ENCODE results near the gene SLC9A3.

SLC9A3 gene

DNA sequence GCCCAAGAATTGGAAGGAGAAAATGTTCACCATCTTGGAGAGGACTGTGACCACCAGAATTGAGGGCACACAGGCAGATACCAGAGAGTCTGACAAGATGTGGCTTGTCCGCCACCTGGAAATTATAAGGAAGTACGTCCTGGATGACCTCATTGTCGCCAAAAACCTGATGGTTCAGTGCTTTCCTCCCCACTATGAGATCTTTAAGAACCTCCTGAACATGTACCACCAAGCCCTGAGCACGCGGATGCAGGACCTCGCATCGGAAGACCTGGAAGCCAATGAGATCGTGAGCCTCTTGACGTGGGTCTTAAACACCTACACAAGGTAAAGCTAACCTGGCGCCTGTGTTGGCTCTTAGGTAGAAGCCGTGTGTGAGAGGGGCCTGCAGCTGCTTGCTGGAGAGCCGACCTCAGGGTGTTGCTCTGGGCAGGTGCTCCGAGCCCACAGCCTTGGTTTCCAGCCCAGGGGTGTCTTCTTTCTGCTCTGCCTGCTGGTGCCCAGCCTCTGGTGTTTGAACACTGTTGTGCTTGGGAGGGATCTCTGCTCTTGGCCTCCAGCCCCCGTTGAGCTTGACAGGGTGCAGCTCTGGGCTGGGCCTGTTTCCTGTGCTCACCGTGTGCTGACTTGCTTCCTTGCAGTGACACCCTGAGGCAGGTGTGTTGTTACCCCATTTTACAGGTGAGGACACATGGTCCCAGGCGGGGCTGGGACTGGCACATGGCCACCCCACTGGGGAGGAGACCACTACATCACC is 70.3 kb downstream of the SLC9A3 start:
- H3K4me3 ChIP-seq = no peak overlapping the region
- H3K27ac ChIP-seq = peak overlapping the region in 15 of 21 experiments; percentile 9 to 68 (median 46)

DNA sequence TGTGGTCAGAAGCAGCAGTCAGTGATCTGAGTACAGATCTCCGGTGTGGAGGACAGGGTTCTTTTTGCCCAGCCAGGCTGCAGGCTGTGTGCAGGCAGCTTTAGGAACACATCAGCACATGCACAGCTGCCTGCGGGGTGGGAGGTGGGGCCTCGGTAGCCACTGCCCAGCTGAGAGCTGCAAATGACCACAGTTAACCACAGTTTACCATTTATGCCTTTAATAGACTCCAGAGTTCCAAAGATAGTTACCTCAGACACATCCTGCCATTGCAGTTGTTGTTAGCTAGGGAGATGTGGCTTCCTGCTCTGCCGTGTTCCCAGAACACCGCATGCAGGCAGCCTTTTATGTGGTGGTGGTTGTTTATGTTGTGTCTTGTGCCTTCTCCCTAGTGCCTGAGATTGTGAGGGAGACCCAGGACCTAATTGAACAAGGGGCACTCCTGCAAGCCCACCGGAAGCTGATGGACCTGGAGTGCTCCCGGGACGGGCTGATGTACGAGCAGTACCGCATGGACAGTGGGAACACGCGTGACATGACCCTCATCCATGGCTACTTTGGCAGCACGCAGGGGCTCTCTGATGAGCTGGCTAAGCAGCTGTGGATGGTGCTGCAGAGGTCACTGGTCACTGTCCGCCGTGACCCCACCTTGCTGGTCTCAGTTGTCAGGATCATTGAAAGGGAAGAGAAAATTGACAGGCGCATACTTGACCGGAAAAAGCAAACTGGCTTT is 71.1 kb downstream of the SLC9A3 start:
- Histone ChIP-seq H3K27ac (peak overlapping the region in 9 of 21 experiments; percentile 9 to 68 (median 46)), H3K4me3 (no peak overlapping the region)

DNA sequence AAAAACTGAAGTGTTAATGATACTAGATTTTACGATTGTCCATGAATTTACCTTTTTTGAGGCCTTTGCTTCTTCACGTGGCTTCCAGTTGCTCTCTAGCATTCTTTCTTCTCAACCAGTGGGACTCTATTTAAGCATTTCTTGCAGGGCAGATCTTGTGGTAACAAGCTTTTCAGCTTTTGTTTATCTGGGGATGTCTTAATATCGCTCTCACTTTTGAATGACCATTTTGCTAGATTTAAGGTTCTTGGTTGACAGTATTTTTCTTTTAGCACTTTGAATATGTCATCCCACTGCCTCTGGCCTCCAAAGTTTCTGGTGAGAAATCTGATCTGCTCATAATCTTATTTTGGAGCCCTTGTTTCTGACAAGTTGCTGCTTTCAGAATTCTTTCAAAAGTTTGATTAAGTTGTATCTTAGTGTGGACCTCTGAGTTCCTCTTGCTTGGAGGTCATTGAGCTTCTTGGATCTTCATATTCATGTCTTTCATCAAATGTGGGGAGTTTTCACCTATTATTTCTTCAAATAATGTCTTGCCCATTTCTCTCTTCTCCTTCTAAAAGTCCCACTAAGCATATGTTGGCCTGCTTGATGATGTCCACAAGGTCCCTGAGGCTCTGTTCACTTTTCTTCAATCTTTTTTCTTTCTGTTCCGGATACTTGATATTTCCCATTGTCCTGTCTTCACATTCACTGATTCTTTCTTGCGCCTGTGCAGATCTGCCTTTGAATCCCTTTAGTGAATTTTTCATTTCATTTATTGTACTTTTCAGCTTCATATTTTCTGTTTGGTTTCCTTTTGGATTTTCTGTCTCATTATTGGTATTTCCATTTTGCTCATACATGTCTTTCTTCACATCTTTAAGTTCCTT is 72.4 kb downstream of the SLC9A3 start:
- H3K4me3 ChIP-seq = no peak overlapping the region
- H3K27ac ChIP-seq = no peak overlapping the region

DNA sequence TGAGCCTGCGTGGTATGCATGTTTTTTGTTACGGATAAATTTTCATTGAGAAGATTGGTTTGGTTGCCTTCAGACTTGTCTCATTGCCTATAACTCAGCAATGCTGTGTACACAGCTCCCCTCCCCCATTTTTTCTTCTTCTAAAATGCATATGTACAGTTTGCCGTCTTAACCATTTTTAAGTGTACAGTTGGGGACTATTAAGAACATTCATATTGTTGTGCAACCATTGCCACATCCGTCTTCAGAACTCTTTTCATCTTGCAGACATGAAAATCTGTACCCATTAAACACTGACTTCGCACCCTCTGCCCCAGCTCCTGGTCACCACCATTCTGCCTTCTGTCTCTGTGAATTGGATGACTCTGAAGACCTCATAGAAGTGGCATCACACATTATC is 75.1 kb downstream of the SLC9A3 start:
- Histone ChIP-seq H3K4me3 (no peak overlapping the region), H3K27ac (no peak overlapping the region)

DNA sequence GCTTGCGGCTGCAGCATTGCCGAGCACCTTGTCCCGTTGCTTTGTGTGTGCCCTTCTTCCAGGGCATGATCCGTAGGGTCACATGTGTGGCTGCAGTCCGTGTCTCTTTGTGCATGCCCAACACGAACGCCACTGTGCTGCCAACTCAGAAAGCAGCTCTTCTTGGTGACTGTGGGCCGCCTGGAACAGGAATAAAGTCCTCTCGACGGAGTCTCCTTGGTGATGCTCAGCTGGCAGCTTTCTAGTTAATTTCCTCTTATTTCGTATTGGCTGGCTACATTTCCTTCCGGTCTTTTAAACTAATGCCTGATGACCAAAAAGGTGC is 75.5 kb downstream of the SLC9A3 start:
- Histone ChIP-seq H3K27ac (no peak overlapping the region), H3K4me3 (no peak overlapping the region)

DNA sequence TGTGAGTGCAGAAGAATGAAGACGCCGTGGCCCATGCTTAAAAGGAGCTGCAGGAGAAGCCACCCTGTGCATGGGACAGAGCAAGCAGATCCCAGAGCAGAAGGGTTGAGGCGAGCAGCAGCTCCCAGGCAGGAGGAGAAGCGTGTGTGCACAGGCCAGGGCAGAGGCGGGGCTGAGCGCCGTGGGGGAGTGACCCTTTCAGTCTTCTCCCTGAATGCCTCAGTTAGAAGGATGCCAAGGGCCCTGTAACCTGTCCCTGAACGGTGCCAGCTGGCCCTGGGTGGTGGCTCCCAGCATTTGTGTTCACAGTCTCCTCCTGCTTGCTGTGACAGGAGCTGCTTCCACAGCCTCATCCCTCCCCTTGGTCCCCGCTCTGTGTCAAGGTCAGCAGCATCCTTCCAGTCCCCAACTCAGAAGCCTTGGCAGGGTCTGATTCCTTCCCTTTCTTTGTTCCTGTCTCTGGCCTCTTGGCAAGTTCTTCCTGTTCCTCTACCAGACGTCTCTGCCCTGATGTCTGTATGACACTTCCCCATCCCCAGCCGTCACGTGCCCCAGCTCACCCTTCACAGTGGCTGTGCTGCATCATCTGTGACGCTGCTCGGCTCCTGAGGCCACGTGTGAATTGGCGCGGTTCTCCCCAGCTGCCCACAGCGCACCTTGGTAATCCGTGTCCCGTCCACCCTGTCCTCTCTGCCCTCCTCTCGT is 76.0 kb downstream of the SLC9A3 start:
- Histone ChIP-seq H3K4me3 (no peak overlapping the region), H3K27ac (peak overlapping the region in 2 of 21 experiments; percentile 26 to 34)

DNA sequence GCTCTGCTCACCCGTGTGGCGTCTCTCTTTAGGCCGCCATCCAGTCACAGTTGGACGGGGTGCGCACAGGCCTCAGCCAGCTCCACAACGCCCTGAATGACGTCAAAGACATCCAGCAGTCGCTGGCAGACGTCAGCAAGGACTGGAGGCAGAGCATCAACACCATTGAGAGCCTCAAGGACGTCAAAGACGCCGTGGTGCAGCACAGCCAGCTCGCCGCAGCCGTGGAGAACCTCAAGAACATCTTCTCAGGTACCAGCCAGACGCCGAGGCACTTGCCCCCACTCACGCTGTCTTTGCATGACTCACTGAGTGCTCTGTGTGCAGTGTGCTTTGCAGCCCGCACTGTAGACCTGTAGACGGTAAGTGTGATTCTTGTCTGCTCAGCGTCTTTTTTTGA is 76.7 kb downstream of the SLC9A3 start:
- Histone ChIP-seq H3K27ac (peak overlapping the region in 1 of 21 experiments; percentile 26), H3K4me3 (no peak overlapping the region)

DNA sequence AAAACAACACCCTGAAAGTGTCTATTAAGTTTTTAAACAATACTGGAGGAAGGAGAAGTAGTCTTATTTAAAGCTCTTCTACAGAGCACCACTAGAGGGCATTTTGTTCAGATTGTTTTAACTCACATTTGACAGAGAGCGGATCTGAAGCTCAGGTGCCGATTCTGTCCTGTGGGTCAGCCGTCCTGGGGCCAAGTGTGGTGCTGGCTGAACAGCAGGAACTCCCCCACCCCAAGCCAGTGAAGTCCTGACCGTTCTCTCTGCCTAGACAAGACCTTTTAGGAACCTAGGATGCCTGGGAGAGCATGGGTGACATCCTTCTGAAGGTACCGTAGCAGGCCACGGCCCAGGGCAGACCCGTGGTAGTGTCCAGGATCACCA is 77.4 kb downstream of the SLC9A3 start:
- no peak overlapping the region for H3K27ac ChIP-seq
- H3K4me3 ChIP-seq = no peak overlapping the region

DNA sequence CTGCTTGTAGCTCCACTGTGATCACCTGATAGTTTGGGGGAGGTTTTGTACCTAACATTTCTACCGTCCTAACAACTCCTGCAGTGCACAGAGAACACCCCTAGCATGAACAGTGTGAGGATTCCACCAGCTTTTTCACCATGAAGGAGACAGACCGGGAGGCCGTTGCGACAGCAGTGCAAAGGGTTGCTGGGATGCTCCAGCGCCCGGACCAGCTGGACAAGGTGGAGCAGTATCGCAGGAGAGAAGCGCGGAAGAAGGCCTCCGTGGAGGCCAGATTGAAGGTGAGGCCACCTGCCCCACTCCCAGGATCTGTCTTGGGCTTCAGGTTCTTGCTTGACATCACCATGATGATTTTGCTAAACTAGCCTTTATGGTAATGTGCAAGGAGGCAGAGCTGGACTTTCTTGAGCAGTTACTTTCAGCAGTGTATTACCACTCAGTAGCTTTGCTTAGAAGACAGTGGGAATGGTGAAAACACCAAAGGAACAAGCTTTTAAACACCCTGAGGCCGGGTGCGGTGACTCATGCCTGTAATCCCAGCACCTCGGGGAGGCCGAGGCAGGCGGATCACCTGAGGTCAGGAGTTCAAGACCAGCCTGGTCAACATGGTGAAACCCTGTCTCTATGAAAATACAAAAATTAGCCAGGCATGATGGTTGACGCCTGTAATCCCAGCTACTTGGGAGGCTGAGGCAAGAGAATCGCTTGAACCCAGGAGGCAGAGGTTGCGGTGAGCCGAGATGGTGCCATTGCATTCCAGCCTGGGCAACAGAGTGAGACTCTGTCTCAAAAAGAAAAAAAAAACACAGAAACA is 78.0 kb downstream of the SLC9A3 start:
- H3K4me3 ChIP-seq = no peak overlapping the region
- H3K27ac ChIP-seq = peak overlapping the region in 1 of 21 experiments; percentile 51

DNA sequence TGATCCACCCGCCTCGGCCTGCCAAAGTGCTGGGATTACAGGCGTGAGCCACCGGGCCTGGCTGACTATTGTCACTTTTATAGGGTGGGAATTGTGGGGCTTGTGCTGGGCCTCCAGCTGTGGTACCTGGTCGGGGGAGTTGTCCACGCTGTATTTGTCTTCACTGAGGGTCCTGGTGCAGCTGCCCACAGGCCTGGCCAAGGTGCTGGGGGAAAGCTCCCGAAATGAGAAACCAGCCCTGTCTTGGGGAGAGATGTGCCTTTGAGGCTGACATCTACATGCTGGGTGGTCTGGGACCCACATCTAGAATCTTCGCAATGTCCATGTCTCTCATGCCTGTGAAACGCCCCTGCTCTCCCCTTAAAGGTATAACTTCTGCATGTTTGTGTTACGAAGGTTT is 78.7 kb downstream of the SLC9A3 start:
- Histone ChIP-seq H3K4me3 (no peak overlapping the region), H3K27ac (no peak overlapping the region)

DNA sequence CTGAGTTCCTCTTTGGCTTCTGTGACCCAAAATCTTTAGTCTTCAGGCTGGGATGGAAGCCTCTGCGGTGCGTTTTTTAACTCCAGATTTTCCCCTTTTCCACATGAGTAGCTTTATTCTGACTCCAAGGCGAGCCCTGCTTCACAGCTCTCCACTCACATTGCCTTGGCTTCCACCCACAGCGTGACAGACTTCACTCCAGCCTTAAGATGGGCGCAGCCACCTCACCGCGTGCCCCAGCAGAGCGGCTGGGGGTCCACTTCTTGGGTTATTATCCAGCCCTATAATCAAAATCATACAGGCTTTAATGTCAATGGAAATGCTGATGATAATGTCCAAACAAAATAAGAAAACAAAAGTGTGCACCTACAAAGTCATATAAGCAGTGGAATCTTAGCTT is 80.0 kb downstream of the SLC9A3 start:
- peak overlapping the region in 6 of 7 experiments; percentile 55 to 97 (median 82) for H3K4me3 ChIP-seq
- peak overlapping the region in 8 of 21 experiments; percentile 40 to 98 (median 94) for H3K27ac ChIP-seq

DNA sequence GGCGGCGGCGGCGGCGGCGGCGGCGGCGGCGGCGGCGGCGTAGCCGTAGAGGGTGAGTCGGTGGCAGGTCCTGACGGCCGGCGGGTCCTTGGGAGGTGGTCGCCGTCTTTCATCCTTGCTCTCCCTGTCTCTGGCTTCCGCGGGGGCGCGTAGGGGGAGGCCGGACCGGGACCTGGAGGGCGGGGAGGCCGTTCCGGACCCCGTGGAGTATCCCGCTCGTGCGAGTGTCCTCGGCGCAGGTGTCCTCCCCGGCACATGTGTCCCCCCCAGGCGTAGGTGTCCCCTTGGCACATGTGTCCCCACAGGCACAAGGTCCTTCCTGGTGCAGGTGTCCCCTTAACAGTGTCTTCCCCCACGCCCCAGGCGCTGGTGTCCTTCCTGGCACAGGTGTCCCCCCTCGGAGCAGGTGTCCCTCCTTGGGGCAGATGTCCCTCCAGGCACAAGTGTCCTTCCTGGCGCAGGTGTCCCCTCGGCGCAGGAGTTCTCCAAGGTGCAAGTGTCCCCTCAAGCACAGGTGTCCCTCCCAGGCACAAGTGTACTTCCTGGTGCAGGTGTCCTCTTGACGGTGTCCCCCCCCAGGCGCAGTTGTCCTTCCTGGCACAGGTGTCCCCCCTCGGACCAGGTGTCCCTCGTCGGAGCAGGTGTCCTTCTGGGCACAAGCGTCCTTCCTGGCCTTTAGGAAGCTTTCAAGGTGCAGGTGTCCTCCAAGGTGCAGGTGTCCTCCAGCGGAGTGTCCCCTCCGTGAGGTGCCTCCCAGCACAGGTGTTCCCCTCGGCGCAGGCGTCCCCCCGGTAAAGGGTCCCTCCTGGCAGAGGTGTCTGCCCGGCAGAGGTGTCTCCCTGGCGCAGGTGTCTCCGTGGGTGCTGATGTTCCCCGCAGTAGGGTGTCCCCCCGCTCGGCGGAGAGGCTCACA is 80.8 kb downstream of the SLC9A3 start:
- H3K4me3 ChIP-seq = peak overlapping the region; percentile 55 to 97 (median 82)
- peak overlapping the region; percentile 81 to 98 (median 93) for H3K27ac ChIP-seq

DNA sequence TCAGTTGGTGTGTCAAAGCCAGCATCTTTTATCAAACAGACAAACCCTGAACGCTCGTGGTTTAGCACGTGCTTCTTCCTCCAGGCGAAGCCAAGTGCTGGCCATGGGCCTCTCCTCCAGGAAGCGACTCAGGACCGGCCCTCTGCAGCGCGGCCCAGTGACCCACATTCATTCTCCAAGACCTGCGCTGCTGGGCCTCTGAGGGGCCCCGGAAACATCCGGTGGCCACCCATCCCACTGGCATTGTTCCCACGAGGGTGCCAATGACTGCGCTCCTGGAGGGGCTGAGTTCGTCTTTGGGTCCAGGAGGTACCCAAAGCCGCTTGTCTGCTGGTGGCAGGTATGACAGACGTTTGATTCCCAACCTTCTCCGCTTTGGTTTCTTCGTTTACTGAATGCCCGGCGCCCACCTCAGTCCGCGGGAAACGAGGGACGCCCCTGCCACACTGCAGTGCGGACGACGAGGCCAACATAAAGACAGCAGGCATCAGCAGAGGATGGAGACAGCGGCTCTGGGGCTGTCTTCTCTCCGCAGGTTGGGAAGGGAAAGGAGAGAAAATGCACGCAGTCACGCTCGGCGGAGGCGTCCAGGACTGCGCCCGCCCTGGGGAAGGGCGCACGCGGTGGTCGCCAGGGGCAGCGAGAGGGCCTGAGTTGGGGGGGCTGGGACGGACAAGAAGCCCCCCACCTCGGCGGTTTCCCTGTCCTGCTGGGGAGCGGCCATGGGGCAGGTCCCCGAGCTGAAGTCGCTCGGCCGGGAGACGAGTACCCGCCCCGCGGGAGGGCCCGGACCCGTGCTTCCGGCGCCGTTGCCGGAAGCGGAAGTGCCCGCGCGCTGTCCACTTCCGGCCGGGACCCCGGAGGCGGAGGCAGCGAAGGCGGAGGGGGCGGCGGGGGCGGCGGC is 81.7 kb downstream of the SLC9A3 start, which contains the start of gene EXOC3:
Gene EXOC3 (plus strand): TSS at position 842 of the 904 bp plus-strand sequence. CDS start 3,030 bp downstream, outside the sequence.
- Histone ChIP-seq H3K27ac (peak within 1 kb of the TSS; percentile 81 to 98 (median 93)), H3K4me3 (peak within 1 kb of the TSS; percentile 55 to 97 (median 82))

DNA sequence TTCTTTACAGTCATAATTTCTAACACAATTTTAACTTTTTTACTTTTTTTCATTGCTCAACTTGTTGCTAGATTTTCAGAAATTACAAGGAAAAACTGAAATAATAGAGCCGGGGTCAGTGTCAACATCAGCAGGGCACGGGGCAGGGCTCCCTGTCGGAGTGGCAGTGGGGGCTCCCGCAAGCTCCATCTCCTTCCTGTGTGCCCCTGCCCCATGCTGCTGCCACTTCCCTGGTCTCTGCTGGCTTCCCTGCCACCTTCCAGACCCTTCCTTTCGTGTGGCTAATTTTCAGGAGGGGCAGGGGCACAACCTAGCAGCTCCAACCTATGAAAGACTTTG is 82.3 kb downstream of the SLC9A3 start:
- Histone ChIP-seq H3K27ac (peak overlapping the region in 5 of 21 experiments; percentile 83 to 98 (median 96)), H3K4me3 (peak overlapping the region; percentile 55 to 97 (median 82))

DNA sequence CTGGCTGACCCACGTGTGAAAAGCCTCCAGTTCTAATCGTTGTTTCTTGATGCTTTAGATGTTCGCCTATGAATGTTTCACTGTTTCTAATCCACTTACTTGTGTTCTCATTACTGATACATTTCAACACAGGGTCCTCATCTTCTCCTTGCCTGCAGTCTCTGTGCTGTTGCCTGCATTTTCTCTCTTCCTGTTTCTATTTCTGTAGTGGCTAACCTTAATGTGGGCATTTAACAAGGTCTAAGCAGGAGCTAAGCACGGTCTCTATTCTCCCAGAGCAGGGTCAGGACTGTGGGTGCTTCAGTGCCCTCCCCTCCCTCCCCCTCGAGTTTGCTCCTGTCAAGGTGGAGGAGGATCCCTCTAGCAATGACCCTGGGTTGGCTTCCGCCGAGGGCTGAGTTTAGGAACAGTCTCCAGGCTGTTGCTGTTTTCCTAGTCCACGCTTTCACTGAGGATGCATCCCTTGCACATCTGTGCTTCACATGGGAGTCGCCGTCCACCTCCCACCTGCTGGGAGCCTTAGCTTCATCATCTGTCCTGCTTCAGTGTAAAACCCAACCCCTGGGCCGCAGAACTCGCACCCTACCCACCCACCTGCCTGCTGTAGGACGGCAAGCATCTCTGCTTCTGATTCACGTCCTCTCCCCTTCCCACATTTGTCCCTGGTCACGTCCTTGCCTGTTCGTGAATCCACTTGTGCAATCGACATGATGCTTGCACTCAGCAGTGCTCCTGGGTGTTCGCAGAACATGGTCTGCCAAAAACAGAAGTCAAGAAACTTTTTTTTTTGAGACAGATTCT is 83.6 kb downstream of the SLC9A3 start:
- H3K27ac ChIP-seq = peak overlapping the region in 1 of 21 experiments; percentile 46

DNA sequence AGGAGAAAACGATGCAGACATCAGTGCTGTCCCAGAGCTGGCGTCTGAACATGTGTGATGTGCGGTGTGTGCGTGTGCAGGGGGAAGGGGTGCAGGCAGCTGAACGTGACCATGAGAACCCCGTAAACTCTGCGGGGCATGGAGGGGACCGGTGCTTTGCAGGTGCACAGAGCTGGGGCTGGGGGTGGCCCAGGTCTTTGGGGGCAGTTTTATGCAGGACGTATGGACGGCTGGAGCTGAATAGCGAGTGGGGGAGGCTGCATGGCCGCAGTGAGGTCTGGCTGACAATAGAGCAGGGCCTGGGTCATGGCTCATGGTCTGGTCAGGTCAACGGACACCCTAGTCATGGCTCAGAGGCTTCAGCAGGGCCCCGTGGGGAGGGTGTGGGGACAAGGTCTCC is 84.6 kb downstream of the SLC9A3 start:
- Histone ChIP-seq H3K27ac (no peak overlapping the region), H3K4me3 (no peak overlapping the region)

More for the DNA sequence above, 83.6 kb downstream of the SLC9A3 start:
- no peak overlapping the region for H3K4me3 ChIP-seq
